Dermis blood vessel endothelial cell (primary cell): ENCODE data around the gene PARK7. TPM values are rescaled to one million over a fixed set of nuclear protein-coding genes. Genes with fewer than 3 reads are reported as not detected.
A peak's percentile ranks its signal among the peaks of the same experiment; 100 is the strongest.

ENCODE experiments used
- DNase-seq: peaks from one replicate; pipeline ENCODE4 v3.0.0; 2010
- total RNA-seq: library from RNA; depleted of rRNA; stranded (reverse); fragments of >200 nt; gene quantifications from 2 replicates; pipeline ENCODE4 v1.2.3, GENCODE V29; 2014

The PARK7 gene
- total RNA-seq, 1 donor from 2014 or later = 230 TPM

- DNase-seq = peak; percentile 29
Observed at GRCh38 chr1:8025061-8025670, 63.7 kb downstream of the PARK7 start.

DNA sequence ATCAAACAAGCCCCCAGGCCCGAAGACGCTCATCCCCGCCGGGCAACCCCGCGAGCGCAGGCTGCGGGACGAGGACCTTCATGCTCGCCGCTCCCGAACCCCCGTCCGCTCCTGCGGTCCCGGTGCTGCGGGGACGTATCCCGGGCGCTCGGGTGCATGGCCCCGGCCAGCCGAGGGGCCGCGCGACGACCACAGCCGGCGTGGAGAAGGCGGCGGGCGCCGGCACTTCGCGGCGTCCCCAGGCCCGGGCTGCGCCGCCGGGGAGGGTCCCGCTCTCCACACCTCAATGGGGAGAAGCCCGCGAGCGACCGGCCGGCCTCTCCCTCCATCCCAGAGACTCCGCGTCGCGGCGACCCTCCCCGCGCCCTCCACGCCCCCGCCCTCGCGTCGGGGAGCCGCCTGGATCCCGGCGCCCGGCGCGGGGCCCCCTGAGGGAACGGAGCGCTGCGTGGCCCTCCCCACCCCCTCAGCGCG is 64.2 kb downstream of the PARK7 start:
- DNase-seq = peak; percentile 34

DNA sequence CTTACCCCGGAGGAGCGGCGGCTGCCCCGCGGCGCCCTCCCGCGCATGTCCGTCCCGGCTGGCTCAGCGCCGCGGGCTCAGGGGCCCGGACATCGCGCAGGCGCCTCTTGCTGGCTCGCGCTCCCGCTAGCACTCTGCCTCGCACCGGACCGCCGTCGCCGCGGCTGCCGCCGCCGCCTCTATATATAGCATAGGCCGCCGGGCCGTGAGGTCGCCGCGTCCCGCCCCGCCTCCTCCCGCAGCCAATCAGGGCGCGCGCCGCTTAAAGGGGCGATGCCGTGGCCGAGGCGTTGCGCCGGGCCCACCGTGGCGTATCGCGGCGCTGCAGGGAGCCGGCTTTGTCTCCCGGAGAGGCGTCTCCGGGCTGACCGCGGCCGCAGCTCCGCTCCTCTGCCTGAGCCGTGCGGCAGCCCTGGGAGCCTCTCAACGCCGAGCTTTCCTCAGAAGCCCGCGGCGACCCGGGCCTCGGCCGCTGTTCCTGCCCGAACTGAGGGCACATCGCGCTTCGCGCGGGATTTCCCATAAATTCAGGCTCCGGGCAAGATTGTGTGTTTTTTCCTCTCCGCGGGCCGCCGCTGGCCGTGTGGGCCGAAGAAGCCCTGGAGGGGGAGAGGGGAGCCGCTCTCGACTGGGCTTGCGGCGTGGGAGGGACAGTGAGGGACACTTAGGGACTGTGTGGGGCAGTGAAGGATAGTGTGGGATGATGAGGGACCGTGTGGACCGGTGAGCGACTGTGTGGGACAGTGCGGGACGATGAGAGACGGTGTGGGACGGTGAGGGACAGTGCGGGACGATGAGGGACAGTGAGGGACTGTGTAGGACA is 64.9 kb downstream of the PARK7 start, which contains the start of gene ERRFI1:
TSS of gene ERRFI1 (minus strand) at position 157 of the 823 bp plus-strand sequence. CDS start 10,690 bp downstream, outside the sequence.
- peak; percentile 97 for DNase-seq

- DNase-seq = no peak
Observed at GRCh38 chr1:8026976-8027747, 65.7 kb downstream of the PARK7 start.

DNA sequence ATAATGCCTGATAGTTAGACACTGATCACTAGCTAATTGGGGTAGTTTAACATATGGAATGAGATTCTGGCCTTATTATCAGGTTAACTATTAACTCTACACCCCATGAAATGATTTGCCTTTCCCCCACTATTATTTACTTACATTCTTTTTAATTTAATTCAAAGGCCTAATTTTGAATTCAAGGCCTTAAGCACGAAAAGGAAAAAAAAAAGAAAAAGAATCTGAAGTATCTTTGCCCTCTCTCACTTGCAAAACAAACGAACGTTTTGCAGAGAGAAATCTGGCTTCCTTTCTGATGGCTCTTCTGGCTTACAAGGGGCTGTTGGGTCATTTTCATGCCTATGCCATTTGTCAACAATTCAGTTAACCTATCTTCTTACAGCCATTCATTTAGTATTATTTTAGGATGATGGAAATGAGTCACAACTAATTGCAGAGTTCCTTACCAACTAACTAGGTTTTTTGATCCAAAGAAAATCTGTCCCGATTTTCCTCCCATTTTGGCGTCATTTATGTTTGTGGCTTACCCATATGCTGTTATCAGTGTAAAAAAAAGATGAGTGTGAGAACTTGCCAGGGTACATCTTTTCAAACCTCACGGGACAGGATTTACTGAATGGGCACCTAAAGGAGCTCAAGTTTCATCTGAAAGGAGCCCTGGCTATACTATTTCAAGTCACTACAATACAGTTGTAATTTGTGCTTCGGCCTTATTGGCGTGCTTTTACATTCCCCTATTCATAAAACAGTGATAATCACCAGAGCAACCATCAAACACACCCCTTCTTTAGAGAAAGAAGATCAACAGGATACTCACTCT is 66.4 kb downstream of the PARK7 start:
- peak; percentile 49 for DNase-seq

DNA sequence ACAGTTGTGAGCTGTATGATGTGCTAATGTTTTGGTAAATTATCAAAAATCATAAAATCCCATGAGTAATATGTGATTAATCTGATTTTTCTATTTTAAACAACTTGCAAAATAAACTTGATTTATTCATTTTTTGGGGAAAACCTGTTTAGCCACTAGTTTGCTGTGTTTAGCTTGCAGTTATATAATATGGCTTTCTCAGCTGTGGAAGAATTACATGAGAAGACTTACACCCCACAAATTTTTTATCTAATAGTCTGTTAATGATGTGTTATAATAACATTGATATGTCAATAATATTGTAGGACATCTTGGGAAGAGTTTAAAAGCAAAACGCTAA is 67.0 kb downstream of the PARK7 start:
- no peak for DNase-seq

- DNase-seq = peak; percentile 71
Observed at GRCh38 chr1:8031176-8031785, 69.8 kb downstream of the PARK7 start.

GRCh38 chr1:8032366-8032910 is 70.9 kb downstream of the PARK7 start:
- DNase-seq = no peak

- peak; percentile 50 for DNase-seq
Observed at GRCh38 chr1:8033322-8033721, 71.8 kb downstream of the PARK7 start.

Other genes starting within 250 kb of the PARK7 start
- 122 and 149 TPM in 2 replicates for gene VAMP3, start 190.4 kb upstream of the PARK7 start, total RNA-seq
- gene PER3, start 177.4 kb upstream of the PARK7 start, total RNA-seq = 1.9 and 2.7 TPM in 2 replicates
- not detected in 2 replicates for gene UTS2, start 108.6 kb upstream of the PARK7 start, total RNA-seq
- 0.09 and 0.51 TPM in 2 replicates for gene TNFRSF9, start 20.9 kb upstream of the PARK7 start, total RNA-seq
- gene ERRFI1, start 64.6 kb downstream of the PARK7 start, total RNA-seq = 32.4 and 50.5 TPM in 2 replicates